ENCODE measurements around the gene ZDHHC8. TPM values are rescaled to one million over a fixed set of nuclear protein-coding genes. Genes with fewer than 3 reads are reported as not detected.

The ZDHHC8 gene
- total RNA-seq, 1 donor from 2014 or later: 61.8 TPM

- intact Hi-C loops (cut with micrococcal nuclease): no loop called here
These were observed 17.9 kb upstream of the ZDHHC8 start for GRCh38 chr22:20113551-20114310.

DNA sequence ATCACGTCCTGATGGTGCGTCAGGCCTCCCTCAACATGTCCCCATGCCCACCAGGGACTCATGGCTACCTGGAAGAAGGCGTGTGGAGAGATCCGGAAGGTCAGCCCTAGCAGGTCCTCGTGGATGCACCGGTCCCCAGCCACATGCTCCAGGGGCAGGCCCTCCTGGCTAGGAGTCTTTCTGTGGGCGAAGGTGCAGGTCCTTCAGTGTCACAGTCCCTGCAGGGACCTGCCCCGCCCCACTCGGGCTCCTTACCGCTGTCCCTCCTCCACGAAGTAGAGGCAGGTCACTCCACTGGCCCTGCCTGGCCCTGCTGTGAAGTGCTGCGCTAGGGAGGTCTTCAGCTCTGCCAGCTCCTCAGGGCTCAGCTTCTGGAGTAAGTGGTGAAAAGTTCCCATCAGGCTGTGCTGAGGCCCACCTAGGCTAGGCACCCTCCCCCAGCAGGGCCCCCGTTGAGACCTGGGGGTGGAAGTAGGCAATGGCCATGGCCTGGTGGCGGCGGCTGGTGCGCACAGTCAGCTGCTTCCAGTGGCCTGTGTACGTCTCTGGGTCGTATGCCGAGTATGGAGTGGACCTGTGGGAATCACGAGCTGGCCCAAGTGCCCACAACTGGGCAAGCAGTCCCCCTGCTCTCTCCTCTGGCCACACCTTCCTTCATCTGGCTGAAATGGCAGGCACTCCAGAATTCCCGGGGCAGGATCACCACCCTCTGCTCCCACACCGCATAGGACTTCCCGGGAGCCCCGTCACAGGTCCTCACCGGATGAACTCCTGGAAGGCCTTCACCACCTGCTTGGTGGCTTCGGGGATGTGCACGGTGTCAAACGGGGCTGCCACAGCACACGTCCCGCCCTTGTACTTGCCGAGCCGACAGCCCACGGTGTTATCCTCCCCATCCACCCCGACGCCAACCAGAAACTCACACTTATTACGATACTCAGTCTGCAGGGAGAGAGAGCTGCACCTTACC, 16.8 kb upstream of the ZDHHC8 start:
- intact Hi-C loops (cut with micrococcal nuclease): loop anchor here (5.0 kb wide), 2 partner anchors 393 to 992 kb away; partner anchors contain the start of genes DGCR2 and MED15

- intact Hi-C loops (cut with micrococcal nuclease): loop anchor here (2.0 to 5.0 kb wide), 4 partner anchors 261 to 994 kb away; partner anchors contain the start of genes DGCR2, GNB1L, MED15 and PI4KA
These were observed 15.8 kb upstream of the ZDHHC8 start, which contains the start of gene RANBP1 for GRCh38 chr22:20115691-20116375. RANBP1 (plus strand) TSS chr22:20116104; CDS start chr22:20116185, 81 bp downstream.

DNA sequence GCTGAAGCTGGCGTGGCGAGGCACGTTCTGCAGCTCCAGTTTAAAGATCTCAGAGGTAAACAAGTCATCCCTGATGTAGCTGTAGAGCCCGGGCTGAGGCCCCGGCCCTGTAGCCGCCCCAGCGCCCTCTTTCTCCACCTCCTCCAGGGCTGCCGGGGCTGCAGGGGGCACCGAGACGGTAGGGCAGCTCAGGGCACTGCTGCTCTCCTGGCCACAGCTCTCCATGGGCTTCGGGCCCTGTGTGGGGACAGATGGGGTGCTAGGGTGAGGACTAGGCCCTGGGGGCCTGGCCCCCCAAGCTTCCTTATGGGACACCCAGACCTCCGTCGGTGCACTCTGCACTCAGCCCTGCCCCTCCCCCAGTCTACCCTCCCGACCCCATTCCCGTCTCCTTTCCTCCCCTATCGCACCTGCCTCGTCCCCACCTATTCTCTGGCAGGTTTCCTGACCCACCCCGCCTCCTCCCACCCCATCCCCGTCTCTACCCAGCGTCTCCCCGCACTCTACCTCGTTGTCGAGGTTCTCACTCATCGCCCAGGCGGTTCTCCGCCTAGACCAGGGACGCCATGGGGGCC, 15.1 kb upstream of the ZDHHC8 start:
- intact Hi-C loops (cut with micrococcal nuclease): loop anchor here (2.0 to 5.0 kb wide), 4 partner anchors 262 to 994 kb away; partner anchors contain the start of genes DGCR2, GNB1L, MED15 and PI4KA

GRCh38 chr22:20116951-20117632, 14.5 kb upstream of the ZDHHC8 start, which contains the start of gene TRMT2A:
TRMT2A (minus strand) TSS chr22:20117226; CDS start chr22:20116906, 320 bp downstream.
- intact Hi-C loops (cut with micrococcal nuclease): loop anchor here (1.0 to 5.0 kb wide), 12 partner anchors 14 to 995 kb away; partner anchors contain the start of genes ARVCF, DGCR2, DGCR6L and DGCR8

DNA sequence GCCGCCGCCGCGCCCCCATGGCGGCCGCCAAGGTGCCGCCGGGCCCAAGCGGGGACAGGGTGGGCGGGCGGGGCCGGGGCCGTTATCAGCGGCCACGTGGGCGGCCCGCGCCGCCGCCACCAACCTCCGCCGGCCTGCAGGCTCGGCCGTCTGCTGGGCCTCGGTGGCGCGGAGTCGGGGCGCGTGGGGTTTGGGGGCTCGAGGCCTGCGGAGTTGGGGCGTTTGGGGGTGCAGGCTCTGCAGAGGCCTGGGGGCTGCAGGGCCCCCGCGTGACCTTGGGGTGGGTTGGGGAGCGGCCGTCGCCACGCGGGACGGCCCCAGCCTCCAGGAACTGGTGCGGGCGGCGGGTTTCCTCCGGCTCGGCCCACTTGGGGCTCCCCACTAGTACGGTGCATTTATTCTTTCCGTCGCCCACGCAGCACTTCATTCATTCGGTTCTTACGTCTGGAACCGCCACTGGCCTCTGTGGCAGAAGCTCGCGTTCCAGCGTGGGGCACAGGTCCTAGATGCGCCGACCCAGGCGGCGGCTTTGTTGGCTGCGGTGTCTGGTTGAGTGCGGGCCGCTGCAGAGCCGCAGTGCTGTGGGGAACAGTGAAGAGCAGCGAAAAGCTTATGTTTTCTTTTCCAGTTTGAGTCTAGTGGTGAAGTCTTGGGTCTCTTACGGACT, 13.8 kb upstream of the ZDHHC8 start:
- intact Hi-C loops (cut with micrococcal nuclease): loop anchor here (1.0 to 5.0 kb wide), 12 partner anchors 14 to 995 kb away; partner anchors contain the start of genes ARVCF, DGCR2, DGCR6L and DGCR8

DNA sequence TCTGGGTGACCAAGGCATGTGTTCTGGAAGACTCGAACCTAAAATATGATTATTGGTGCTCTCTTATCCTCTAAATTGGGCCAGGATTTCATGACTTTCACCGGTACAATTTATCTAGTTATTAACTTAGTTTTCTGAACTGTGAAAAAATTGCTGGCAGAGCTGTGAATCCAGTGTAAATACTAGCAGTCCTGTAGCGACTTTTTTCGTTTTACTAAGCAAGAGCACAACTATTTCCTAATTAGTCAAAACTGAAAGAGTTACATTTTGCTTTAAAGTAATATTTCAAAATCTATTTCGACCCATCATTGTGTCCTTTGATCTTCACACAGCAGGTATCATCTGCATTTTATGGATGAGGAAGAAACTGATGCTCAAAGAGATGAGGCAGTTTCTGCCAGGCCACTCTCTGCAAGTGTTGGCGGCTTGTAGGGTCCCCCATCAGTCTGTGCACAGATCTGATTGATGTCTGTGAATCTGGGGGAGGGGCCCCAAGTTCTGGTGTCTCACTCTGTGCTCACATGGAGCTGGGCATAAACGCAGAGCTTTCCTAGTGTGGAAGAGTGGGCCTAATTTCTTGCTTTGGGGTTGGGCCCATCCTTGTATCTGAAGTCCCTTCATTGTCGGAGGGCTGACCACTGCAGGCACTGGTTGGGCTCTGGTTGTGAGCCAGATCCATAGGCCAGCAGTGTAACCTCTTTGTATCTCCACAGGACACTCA, 13.1 kb upstream of the ZDHHC8 start:
- intact Hi-C loops (cut with micrococcal nuclease): loop anchor here (5.0 kb wide), 2 partner anchors 389 to 996 kb away; partner anchors contain the start of genes DGCR2 and MED15

DNA sequence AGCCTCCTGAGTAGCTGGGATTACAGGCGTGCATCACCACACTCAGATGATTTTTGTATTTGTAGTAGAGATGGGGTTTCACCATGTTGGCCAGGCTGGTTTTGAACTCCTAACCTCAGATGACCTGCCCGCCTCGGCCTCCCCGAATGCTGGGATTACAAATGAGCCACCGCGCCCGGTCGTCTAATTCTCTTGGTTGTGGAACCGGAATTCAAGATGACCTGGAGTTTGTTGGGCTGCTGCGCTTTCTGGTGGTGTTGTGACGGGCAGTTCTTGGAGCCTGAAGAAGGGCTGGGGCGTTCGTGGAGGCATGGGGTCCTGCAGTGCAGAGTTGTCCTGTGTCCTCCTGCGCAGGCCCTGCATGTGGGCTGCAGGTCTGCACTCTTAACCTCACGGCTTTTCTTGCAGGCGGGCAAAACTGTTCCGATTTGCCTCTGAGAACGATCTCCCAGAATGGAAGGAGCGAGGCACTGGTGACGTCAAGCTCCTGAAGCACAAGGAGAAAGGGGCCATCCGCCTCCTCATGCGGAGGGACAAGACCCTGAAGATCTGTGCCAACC, 9.7 kb upstream of the ZDHHC8 start:
- intact Hi-C loops (cut with micrococcal nuclease): no loop called here

GRCh38 chr22:20123366-20124082, 8.1 kb upstream of the ZDHHC8 start:
- intact Hi-C loops (cut with micrococcal nuclease): no loop called here

DNA sequence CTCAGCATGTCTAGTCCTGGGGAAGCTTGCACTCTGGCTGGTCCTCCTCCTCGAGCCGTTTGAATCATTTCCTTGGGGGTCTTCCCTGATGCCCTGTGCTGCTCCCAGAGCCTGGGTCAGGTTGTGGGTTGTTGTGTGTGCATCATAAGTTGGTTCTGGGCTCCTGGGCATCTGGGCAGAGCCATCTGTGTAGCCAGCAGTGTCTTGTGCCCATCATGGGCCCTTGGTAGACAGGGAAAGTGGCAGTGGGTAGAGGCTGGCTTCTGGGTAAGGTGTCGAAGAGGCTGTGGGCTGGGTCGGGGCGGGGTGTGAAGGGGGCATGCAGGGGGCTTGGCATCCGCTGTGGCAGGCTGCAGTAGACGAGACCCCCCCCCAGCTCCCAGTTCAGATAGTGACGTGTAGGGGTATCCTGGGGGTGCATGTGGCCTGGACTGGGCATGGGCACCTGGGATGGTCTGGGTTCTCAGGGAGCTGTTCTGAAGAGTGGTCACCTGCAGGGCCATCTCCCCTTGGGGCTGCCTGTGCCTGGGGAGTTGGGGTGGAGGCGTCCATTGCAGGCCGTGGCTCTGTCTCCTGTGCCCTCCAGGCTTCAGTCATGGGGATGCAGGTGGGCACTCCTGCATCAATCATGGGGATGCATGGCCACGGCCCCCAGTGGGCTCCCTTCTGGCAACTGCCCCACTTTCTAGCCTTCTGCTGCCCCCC, 7.4 kb upstream of the ZDHHC8 start:
- intact Hi-C loops (cut with micrococcal nuclease): no loop called here

DNA sequence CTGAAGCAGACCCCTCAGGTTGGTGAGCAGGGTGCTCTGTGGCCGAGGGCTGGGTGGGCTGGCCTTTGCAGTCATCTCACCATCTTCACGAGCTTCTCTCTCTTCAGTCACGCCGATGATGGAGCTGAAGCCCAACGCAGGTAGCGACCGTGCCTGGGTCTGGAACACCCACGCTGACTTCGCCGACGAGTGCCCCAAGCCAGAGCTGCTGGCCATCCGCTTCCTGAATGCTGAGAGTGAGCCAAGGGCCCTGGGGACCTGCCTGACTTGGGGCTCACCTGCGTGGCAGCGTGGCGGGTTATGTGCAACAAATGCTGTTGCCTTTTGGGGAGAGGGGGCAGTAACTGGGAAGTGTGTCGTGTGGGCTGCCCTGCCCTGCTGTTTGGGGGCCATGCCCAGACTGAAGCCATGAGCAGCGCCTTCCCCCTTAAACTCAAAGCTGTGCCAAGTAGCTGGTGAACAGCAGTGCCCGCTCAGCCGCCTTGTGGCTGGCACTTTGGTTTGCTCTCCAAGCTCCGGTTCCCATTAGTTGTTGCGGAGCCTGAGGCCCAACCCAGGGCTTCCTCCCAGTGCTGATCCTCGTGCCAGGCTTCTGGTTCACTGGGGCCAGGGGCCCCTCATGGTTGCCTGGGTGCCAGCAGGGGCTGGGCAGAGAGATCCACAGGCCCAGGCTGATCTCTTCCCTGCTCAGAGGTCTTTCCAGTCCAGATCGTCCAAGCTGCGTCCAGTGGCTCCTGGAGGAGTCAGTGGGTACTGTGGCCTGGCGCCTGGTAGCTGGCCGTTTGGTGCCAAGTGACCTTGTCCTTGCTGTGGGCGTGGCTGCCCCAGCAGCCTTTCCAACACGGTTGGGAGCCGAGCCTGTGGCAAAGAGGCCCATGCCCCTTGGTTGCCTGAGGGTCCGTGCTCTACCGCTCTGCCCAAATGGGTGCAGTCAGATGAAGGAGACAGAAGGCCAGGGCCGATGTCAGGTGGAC, 6.1 kb upstream of the ZDHHC8 start:
- intact Hi-C loops (cut with micrococcal nuclease): no loop called here

GRCh38 chr22:20126284-20127029, 5.1 kb upstream of the ZDHHC8 start:
- intact Hi-C loops (cut with micrococcal nuclease): no loop called here

DNA sequence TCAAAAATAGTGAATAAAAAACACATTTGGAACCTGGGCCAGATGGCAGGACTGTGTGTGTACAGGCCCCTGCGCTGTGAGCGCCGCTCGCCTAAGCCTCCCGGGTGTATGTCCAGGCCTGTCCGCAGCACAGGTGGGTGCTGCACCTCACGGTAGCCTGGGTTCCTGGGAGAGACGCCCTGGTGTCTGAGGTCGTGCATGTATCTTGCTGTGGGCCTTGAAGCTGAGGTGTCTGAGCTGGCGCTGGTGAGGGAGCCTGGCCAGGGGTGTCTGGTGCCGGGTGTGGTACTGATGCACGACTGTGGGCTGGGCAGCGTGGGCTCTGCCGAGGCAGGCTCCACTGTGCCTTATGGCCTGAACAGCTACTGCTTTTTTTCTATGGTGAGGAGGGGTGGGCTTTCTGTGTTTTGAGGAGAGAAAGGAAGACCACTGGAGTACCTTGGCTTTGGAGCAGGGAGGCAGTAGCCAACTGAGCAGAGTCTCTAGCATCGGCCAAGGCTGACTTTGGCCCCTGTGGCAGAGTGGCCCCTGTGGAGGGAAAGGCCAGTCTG, 4.2 kb upstream of the ZDHHC8 start:
- intact Hi-C loops (cut with micrococcal nuclease): no loop called here

GRCh38 chr22:20127869-20128618, 3.6 kb upstream of the ZDHHC8 start:
- intact Hi-C loops (cut with micrococcal nuclease): no loop called here
